GM23338 (cell line): Measurements from ENCODE around the gene PRKCH. TPM values are rescaled to one million over a fixed set of nuclear protein-coding genes. Genes with fewer than 3 reads are reported as not detected.

ENCODE experiments used
- ATAC-seq: fragments of 200-7000 bp; cut with Tn5 transposase; 3 replicates; pipeline ENCODE4 v1.9.1; 2020
- DNase-seq: peaks from one replicate; pipeline ENCODE4 v3.0.0-alpha.2; 2015; ENCODE audit warnings: low spot score
- H2AFZ ChIP-seq: fragments of 200-600 bp; sonication (generic); 2 replicates; pipeline ENCODE4 v1.8.0; 2016; ENCODE audit warnings: antibody characterized with exemption, mild to moderate bottlenecking, moderate library complexity
- H3F3A ChIP-seq: fragments of 200-600 bp; sonication (generic); replicated peaks from 2 replicates; pipeline ENCODE4 v1.8.0; 2017; ENCODE audit warnings: antibody characterized with exemption, mixed run types, low read depth
- H3K27ac ChIP-seq: fragments of 200-600 bp; sonication (generic); 2 replicates; pipeline ENCODE4 v1.6.1; 2016; ENCODE audit warnings: low read depth
- H3K27me3 ChIP-seq: fragments of 200-600 bp; sonication (generic); 2 replicates; pipeline ENCODE4 v1.8.0; 2016; ENCODE audit warnings: mild to moderate bottlenecking, mixed run types, moderate library complexity; ENCODE audit not compliant: insufficient read depth
- H3K36me3 ChIP-seq: fragments of 200-600 bp; sonication (generic); 2 replicates; pipeline ENCODE4 v1.8.0; 2016; ENCODE audit warnings: mild to moderate bottlenecking; ENCODE audit not compliant: insufficient read depth
- H3K4me1 ChIP-seq: fragments of 200-600 bp; sonication (generic); 2 replicates; pipeline ENCODE4 v1.8.0; 2016; ENCODE audit warnings: mild to moderate bottlenecking, moderate library complexity; ENCODE audit not compliant: insufficient read depth
- H3K4me2 ChIP-seq: fragments of 200-600 bp; sonication (generic); 2 replicates; pipeline ENCODE4 v1.7.1; 2017; ENCODE audit warnings: mixed run types
- H3K4me3 ChIP-seq: fragments of 200-600 bp; sonication (generic); 2 replicates; pipeline ENCODE4 v1.6.1; 2016; ENCODE audit warnings: mixed run types
- H3K79me2 ChIP-seq: fragments of 200-600 bp; sonication (generic); replicated peaks from 2 replicates; pipeline ENCODE4 v1.8.0; 2017; ENCODE audit warnings: mild to moderate bottlenecking; ENCODE audit not compliant: insufficient read depth
- H3K9me2 ChIP-seq: fragments of 200-600 bp; sonication (generic); 2 replicates; pipeline ENCODE4 v1.8.0; 2017; ENCODE audit not compliant: insufficient read depth
- H4K20me1 ChIP-seq: fragments of 200-600 bp; sonication (generic); replicated peaks from 2 replicates; pipeline ENCODE4 v1.8.0; 2017; ENCODE audit warnings: mild to moderate bottlenecking; ENCODE audit not compliant: insufficient read depth
- H3K27ac Mint-ChIP-seq: 2 replicates; pipeline ENCODE4 v1.8.0; 2020; ENCODE audit warnings: inconsistent platforms, mild to moderate bottlenecking, moderate library complexity, mixed read lengths
- H3K27me3 Mint-ChIP-seq: 3 replicates; pipeline ENCODE4 v1.8.0; 2022; ENCODE audit warnings: low read depth, mild to moderate bottlenecking, moderate library complexity, mixed read lengths, inconsistent platforms; ENCODE audit not compliant: insufficient read depth, poor library complexity
- H3K36me3 Mint-ChIP-seq: 3 replicates; pipeline ENCODE4 v1.8.0; 2021; ENCODE audit warnings: low read depth, mild to moderate bottlenecking, inconsistent platforms, moderate library complexity, mixed read lengths
- H3K4me1 Mint-ChIP-seq: 3 replicates; pipeline ENCODE4 v1.8.0; 2020; ENCODE audit warnings: mild to moderate bottlenecking, inconsistent platforms, mixed read lengths
- H3K4me3 Mint-ChIP-seq: 3 replicates; pipeline ENCODE4 v1.8.0; 2021; ENCODE audit warnings: moderate library complexity, mild to moderate bottlenecking, inconsistent platforms, mixed read lengths
- H3K9me3 Mint-ChIP-seq: 3 replicates; pipeline ENCODE4 v1.8.0; 2020; ENCODE audit warnings: moderate library complexity, mild to moderate bottlenecking, inconsistent platforms, mixed read lengths
- CREB1 ChIP-seq: fragments of 250-450 bp; sonication (Bioruptor Pico); IDR thresholded peaks from 2 replicates; pipeline ENCODE4 v1.5.0; 2020; ENCODE audit warnings: low read depth, mild to moderate bottlenecking, moderate library complexity
- CTCF ChIP-seq, 2 experiments: fragments of 200-600 bp in 1 of 2; sonication (generic) in 1 of 2; conservative IDR thresholded peaks; 2 replicates each; pipeline versions ENCODE4 v1.5.1 to v1.6.1; 2016 to 2017; ENCODE audit warnings: antibody characterized with exemption in 2 of 2, low read depth in 2 of 2, mild to moderate bottlenecking in 2 of 2, moderate library complexity in 1 of 2
- ETS1 ChIP-seq: IDR thresholded peaks from 2 replicates; pipeline ENCODE4 v1.6.1; 2016; ENCODE audit warnings: antibody characterized with exemption
- EZH2 ChIP-seq: fragments of 200-600 bp; sonication (generic); IDR thresholded peaks from one replicate; pipeline ENCODE4 v1.8.0; 2017; ENCODE audit warnings: antibody characterized with exemption, mild to moderate bottlenecking, low read depth; ENCODE audit not compliant: unreplicated experiment
- EZH2phosphoT487 ChIP-seq: fragments of 200-600 bp; sonication (generic); IDR thresholded peaks from one replicate; pipeline ENCODE4 v1.8.1; 2018; ENCODE audit warnings: antibody characterized with exemption; ENCODE audit not compliant: unreplicated experiment
- JUNB ChIP-seq: IDR thresholded peaks from one replicate; pipeline ENCODE4 v1.6.1; 2016; ENCODE audit warnings: antibody characterized with exemption; ENCODE audit not compliant: unreplicated experiment
- NANOG ChIP-seq: IDR thresholded peaks from 2 replicates; pipeline ENCODE4 v1.6.1; 2016; ENCODE audit warnings: antibody characterized with exemption, borderline replicate concordance
- POLR2AphosphoS5 ChIP-seq: IDR thresholded peaks from 2 replicates; pipeline ENCODE4 v1.6.1; 2016; ENCODE audit warnings: antibody characterized with exemption, low read depth
- REST ChIP-seq: IDR thresholded peaks from one replicate; pipeline ENCODE4 v1.6.1; 2018; ENCODE audit warnings: antibody characterized with exemption; ENCODE audit not compliant: unreplicated experiment
- STAT1 ChIP-seq: IDR thresholded peaks from one replicate; pipeline ENCODE4 v1.6.1; 2016; ENCODE audit warnings: antibody characterized with exemption; ENCODE audit not compliant: unreplicated experiment
- ZNF114 ChIP-seq: fragments of 250-450 bp; sonication (Bioruptor Pico); IDR thresholded peaks from 2 replicates; pipeline ENCODE4 v1.5.0; 2020; ENCODE audit warnings: mild to moderate bottlenecking, moderate library complexity
- ZNF331 ChIP-seq: fragments of 250-450 bp; sonication (Bioruptor Pico); IDR thresholded peaks from 2 replicates; pipeline ENCODE4 v1.5.0; 2020; ENCODE audit warnings: low read depth, mild to moderate bottlenecking, moderate library complexity
- ZNF462 ChIP-seq: fragments of 250-450 bp; sonication (Bioruptor Pico); IDR thresholded peaks from 2 replicates; pipeline ENCODE4 v1.5.0; 2020; ENCODE audit warnings: mild to moderate bottlenecking, moderate library complexity
- polyA plus RNA-seq: library from polyadenylated mRNA; unstranded; fragments of >200 nt; fragmentation: Nextera tagmentation; extraction: Ambion mirVana; gene quantifications from 2 replicates; pipeline ENCODE4 v1.2.1, GENCODE V29; 2016
- total RNA-seq: library from RNA; depleted of rRNA; stranded (reverse); fragments of >200 nt; shearing (Covaris generic); gene quantifications from 2 replicates; pipeline ENCODE4 v1.2.3, GENCODE V29; 2014

The PRKCH gene
- total and polyA plus RNA-seq, 2 experiments from 2014 or later: 5.4 to 10.1 TPM

GRCh38 chr14:61578745-61579144, 257.4 kb downstream of the PRKCH start:
- no peaks in the 10 kb centered on the region for H3K79me2 ChIP-seq
- H3K9me2 ChIP-seq: no peaks in the 10 kb centered on the region
- Mint-ChIP-seq H3K36me3 (no peaks in the 10 kb centered on the region), H3K27ac (no peak overlapping the region), H3K27me3 (no peaks in the 10 kb centered on the region), H3K9me3 (no peaks in the 10 kb centered on the region), H3K4me1 (no peaks in the 10 kb centered on the region; the same call in 2 of the 3 replicates), H3K4me3 (no peak overlapping the region)
- ATAC-seq (no peak), DNase-seq (no peak)
- no peaks in the 10 kb centered on the region for H3K27me3 ChIP-seq
- H3K4me2 ChIP-seq: no peak overlapping the region
- no peaks in the 10 kb centered on the region for H3K4me1 ChIP-seq
- H3K27ac ChIP-seq: no peak overlapping the region
- H3F3A ChIP-seq: no peaks in the 10 kb centered on the region
- H2AFZ ChIP-seq: no peak overlapping the region
- H3K4me3 ChIP-seq: no peak overlapping the region
- no peak for TF ChIP-seq CREB1 (CRISPR knock-in tag)
- no peak for TF ChIP-seq ZNF331 (CRISPR knock-in tag)
- TF ChIP-seq ETS1: no peak
- no peak for TF ChIP-seq ZNF114 (CRISPR knock-in tag)
- no peak for TF ChIP-seq NANOG
- no peak for TF ChIP-seq POLR2AphosphoS5
- no peak for TF ChIP-seq EZH2phosphoT487
- TF ChIP-seq ZNF462 (CRISPR knock-in tag): no peak
- TF ChIP-seq STAT1: no peak
- TF ChIP-seq REST: no peak
- TF ChIP-seq CTCF (conservative IDR thresholded peaks at IDR 0.05; ENCODE audit: low read depth in 2 of 2): no peak
- TF ChIP-seq JUNB: no peak
- no peak for TF ChIP-seq EZH2
- no peaks in the 10 kb centered on the region for H3K36me3 ChIP-seq
- no peaks in the 10 kb centered on the region for H4K20me1 ChIP-seq
